OCI-LY3 (cell line): ENCODE results near the gene RESF1.

ENCODE experiments used
- H2AFZ ChIP-seq: fragments of 200-600, 300-600 bp; shearing (Covaris generic); 2 replicates; pipeline ENCODE4 v1.6.0; 2014; ENCODE audit warnings: antibody characterized with exemption, low read depth, low read length
- H3K27ac ChIP-seq: fragments of 200-600, 300-600 bp; sonication (generic); 2 replicates; pipeline ENCODE4 v1.5.1; 2014; ENCODE audit warnings: mild to moderate bottlenecking, low read length, moderate library complexity, mixed read lengths
- H3K27me3 ChIP-seq: fragments of 200-600, 300-600 bp; sonication (generic); 2 replicates; pipeline ENCODE4 v1.6.1; 2014; ENCODE audit warnings: low read depth, low read length, mixed read lengths
- H3K36me3 ChIP-seq: fragments of 200-600, 300-600 bp; sonication (generic); replicated peaks from 2 replicates; pipeline ENCODE3; 2014; ENCODE audit warnings: low read depth, low read length, mixed read lengths
- H3K4me1 ChIP-seq: fragments of 300-600, 200-600 bp; sonication (generic); 2 replicates; pipeline ENCODE4 v1.6.1; 2014; ENCODE audit warnings: low read length, mixed read lengths
- H3K4me2 ChIP-seq: fragments of 200-600, 300-600 bp; sonication (generic); 2 replicates; pipeline ENCODE4 v1.6.1; 2014; ENCODE audit warnings: low read length, mixed read lengths
- H3K4me3 ChIP-seq: fragments of 300-600, 200-600 bp; sonication (generic); 2 replicates; pipeline ENCODE4 v1.5.1; 2014; ENCODE audit warnings: antibody characterized with exemption, mild to moderate bottlenecking, low read length, moderate library complexity
- H3K79me2 ChIP-seq: fragments of 300-600, 200-600 bp; shearing (Covaris generic); 2 replicates; pipeline ENCODE4 v1.6.1; 2014; ENCODE audit warnings: mild to moderate bottlenecking, low read length, mixed read lengths
- H3K9ac ChIP-seq: fragments of 300-600, 200-600 bp; shearing (Covaris generic); 2 replicates; pipeline ENCODE4 v1.6.0; 2014; ENCODE audit warnings: mild to moderate bottlenecking, low read length, moderate library complexity
- H3K9me3 ChIP-seq: fragments of 200-600, 300-600 bp; shearing (Covaris generic); 2 replicates; pipeline ENCODE4 v1.6.1; 2014; ENCODE audit warnings: low read length, mixed read lengths; ENCODE audit not compliant: insufficient read depth
- H4K20me1 ChIP-seq: fragments of 200-600, 300-600 bp; sonication (generic); 2 replicates; pipeline ENCODE4 v1.6.1; 2016; ENCODE audit warnings: low read length, mixed read lengths; ENCODE audit not compliant: insufficient read depth
- CTCF ChIP-seq: fragments of 200-600, 300-600 bp; sonication (generic); IDR thresholded peaks from 2 replicates; pipeline ENCODE4 v1.5.1; 2014; ENCODE audit warnings: antibody characterized with exemption, low read length, low read depth
- EZH2phosphoT487 ChIP-seq: fragments of 200-600 bp; shearing (Covaris generic); IDR thresholded peaks from 2 replicates; pipeline ENCODE4 v1.6.1; 2018; ENCODE audit warnings: antibody characterized with exemption, mixed run types, low read depth

Gene RESF1

GRCh38 chr12:31991146-31991545 lies 31.9 kb downstream of the RESF1 start:
- TF ChIP-seq CTCF, result no peak
- TF ChIP-seq EZH2phosphoT487, result no peak
- no peak overlapping the region for H3K9ac ChIP-seq
- H2AFZ ChIP-seq, result no peak overlapping the region
- no peaks in the 10 kb centered on the region for H3K9me3 ChIP-seq
- no peak overlapping the region for H3K4me2 ChIP-seq
- H3K36me3 ChIP-seq, result peaks cover 49% of the 10 kb centered on the region
- H4K20me1 ChIP-seq, result 0 out of 2 replicates have a peak, but pooled peaks cover 3% of the 10 kb centered on the region
- no peaks in the 10 kb centered on the region for H3K27me3 ChIP-seq
- peaks cover 10% of the 10 kb centered on the region for H3K4me1 ChIP-seq
- no peak overlapping the region for H3K4me3 ChIP-seq
- no peak overlapping the region for H3K27ac ChIP-seq
- H3K79me2 ChIP-seq, result peaks cover 24% of the 10 kb centered on the region; the same call in 1 of the 2 replicates

- Histone ChIP-seq H3K4me1 (peaks cover 4% of the 10 kb centered on the region), H3K9ac (no peak overlapping the region), H3K4me3 (no peak overlapping the region), H2AFZ (no peak overlapping the region), H3K36me3 (peaks cover 49% of the 10 kb centered on the region), H3K9me3 (no peaks in the 10 kb centered on the region), H3K79me2 (peaks cover 18% of the 10 kb centered on the region; the same call in 1 of the 2 replicates), H4K20me1 (0 out of 2 replicates have a peak, but pooled peaks cover 3% of the 10 kb centered on the region), H3K4me2 (no peak overlapping the region), H3K27me3 (no peaks in the 10 kb centered on the region), H3K27ac (no peak overlapping the region)
- TF ChIP-seq EZH2phosphoT487 (no peak), CTCF (no peak)
Observed at GRCh38 chr12:31991815-31992214, 32.6 kb downstream of the RESF1 start.

GRCh38 chr12:31999692-32000091 lies 40.5 kb downstream of the RESF1 start:
- H3K4me1 ChIP-seq, result no peaks in the 10 kb centered on the region
- H3K36me3 ChIP-seq, result peaks cover 34% of the 10 kb centered on the region
- H3K27ac ChIP-seq, result no peak overlapping the region

GRCh38 chr12:32000373-32001005 lies 41.3 kb downstream of the RESF1 start:
- no peaks in the 10 kb centered on the region for H3K9me3 ChIP-seq
- H4K20me1 ChIP-seq, result no peaks in the 10 kb centered on the region
- H3K27me3 ChIP-seq, result no peaks in the 10 kb centered on the region
- H2AFZ ChIP-seq, result no peak overlapping the region
- no peaks in the 10 kb centered on the region for H3K79me2 ChIP-seq
- H3K27ac ChIP-seq, result no peak overlapping the region
- TF ChIP-seq CTCF, result no peak
- TF ChIP-seq EZH2phosphoT487, result no peak
- H3K36me3 ChIP-seq, result peaks cover 32% of the 10 kb centered on the region
- no peak overlapping the region for H3K4me3 ChIP-seq
- H3K4me1 ChIP-seq, result no peaks in the 10 kb centered on the region
- H3K9ac ChIP-seq, result no peak overlapping the region
- no peak overlapping the region for H3K4me2 ChIP-seq

More at GRCh38 chr12:31999692-32000091, 40.5 kb downstream of the RESF1 start:
- Histone ChIP-seq H3K79me2 (no peaks in the 10 kb centered on the region), H3K27me3 (no peaks in the 10 kb centered on the region), H3K4me2 (no peak overlapping the region), H3K9ac (no peak overlapping the region), H2AFZ (no peak overlapping the region), H4K20me1 (no peaks in the 10 kb centered on the region), H3K4me3 (no peak overlapping the region), H3K9me3 (no peaks in the 10 kb centered on the region)
- TF ChIP-seq CTCF, result no peak
- no peak for TF ChIP-seq EZH2phosphoT487
